H4 (cell line): ENCODE results near the gene DCTN4. TPM values are rescaled to one million over a fixed set of nuclear protein-coding genes. Genes with fewer than 3 reads are reported as not detected.
"Not testable (repeated sequence)": the region's sequence is repeated elsewhere in the genome, so short reads cannot be mapped to it uniquely, and the experiment has no call there.

Experiments used
- DNase-seq: peaks from one replicate; pipeline ENCODE4 v3.0.0-alpha.2; 2015; ENCODE audit warnings: low spot score
- total RNA-seq: library from RNA; depleted of rRNA; stranded (reverse); fragments of >200 nt; shearing (Covaris generic); gene quantifications from 2 replicates; pipeline ENCODE4 v1.2.3, GENCODE V29; 2014; rRNA removed

The DCTN4 gene
- total RNA-seq: 39.6 and 47.8 TPM in 2 replicates

DNA sequence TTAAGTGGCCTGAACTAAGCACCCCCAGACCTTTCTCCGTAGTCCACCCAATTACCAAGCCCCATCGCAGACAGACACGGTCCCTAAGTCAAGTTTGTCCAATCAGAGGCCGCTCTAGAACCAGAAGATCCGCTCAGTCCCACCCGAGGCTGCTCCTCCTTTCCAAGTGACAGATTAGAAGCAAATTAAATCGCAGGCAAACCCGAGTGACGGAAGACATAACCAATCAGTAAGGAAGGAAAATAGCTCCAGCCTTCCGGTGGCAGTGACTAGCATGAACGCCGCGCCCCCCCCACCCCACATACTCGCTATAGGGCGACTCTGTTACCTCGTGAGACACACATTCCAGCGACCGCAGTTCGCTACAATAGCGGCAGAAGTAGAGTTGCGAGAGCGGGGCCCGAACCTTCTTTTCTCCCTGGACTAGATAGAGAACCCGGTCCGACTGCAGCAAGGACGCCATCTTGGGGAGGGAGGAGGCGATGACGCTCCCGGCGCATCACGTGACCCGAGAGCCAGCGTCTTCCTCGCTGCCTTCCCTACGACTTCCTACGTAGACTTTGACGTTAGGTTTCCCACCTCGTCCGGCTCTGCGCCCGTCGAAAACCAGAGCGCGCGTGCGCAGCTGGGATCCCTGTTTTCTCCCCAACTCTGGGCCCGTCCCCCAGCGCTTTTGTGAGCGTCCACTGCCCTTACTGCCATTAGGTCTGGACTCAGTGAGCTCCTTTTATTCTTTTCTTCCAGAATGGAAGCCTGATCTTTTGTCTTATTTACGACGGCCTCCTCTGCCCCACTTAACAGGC lies at the start of gene DCTN4:
DCTN4 (minus strand) TSS at position 487 of the 803 bp plus-strand sequence; CDS start at position 463, 24 bp downstream.
- DNase-seq: peak; percentile 99

- no peak for DNase-seq
Measured at GRCh38 chr5:150804388-150804787, 45.6 kb upstream of the DCTN4 start.

- DNase-seq: peak; percentile 53
Measured at GRCh38 chr5:150801117-150801927, 42.5 kb upstream of the DCTN4 start.

GRCh38 chr5:150797384-150797783 lies 38.6 kb upstream of the DCTN4 start:
- no peak for DNase-seq

GRCh38 chr5:150794927-150795326 lies 36.1 kb upstream of the DCTN4 start:
- no peak for DNase-seq

GRCh38 chr5:150793423-150793888 lies 34.6 kb upstream of the DCTN4 start:
- not testable (repeated sequence) for DNase-seq

GRCh38 chr5:150791536-150791935 lies 32.7 kb upstream of the DCTN4 start:
- no peak for DNase-seq

DNA sequence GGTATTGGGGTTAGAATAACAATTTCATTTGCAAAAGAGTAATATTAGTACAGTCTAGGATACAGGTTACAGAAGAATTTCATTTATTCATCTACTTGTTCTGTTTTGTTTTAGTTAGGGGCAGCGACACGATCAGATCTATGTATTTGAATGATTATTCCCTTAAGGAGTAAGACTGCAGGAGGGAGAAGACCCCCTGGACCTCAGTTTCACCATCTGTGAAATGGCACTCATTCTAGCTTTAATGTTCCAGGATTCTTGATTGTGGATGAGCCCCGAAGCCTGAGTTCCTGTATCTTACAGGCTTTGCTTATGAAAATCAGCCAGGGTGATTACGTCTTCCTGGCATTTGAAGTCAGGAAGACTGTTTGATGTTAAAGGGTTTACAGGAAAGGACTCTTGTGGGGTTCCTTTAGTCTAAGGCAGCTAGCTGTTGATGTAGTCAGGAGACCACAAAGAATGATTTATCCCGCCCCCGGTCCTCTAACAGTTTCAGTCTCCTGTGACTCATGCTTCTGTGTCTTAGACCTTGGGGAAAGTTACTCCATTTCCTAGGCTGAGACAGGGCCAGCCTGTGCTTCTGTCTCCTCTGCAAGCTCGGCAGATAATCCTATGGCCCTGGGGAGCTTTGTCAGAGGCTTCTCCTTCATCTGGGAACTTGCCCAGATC lies 31.3 kb upstream of the DCTN4 start:
- peak; percentile 97 for DNase-seq

DNA sequence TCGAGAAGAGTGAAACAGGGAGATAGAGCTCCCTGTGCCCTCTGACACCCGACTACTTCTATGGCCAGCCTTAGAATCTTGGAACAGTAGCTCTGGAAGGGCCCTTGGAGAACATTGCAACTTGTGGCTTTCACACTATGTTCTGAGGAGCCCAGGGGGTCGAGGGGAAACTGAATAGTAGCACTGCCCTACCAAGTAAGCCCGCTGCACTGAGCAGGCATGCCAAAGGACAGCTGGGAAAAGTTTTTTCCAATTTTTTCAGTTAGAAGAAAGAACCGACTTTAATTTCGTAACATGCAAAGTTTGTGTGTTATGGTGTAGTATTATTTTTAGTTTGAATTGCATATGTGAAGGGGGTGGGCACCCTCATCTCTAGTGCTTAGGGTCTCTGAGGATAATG lies 30.6 kb upstream of the DCTN4 start:
- DNase-seq: no peak

- DNase-seq: no peak
Measured at GRCh38 chr5:150788977-150789376, 30.2 kb upstream of the DCTN4 start.

DNA sequence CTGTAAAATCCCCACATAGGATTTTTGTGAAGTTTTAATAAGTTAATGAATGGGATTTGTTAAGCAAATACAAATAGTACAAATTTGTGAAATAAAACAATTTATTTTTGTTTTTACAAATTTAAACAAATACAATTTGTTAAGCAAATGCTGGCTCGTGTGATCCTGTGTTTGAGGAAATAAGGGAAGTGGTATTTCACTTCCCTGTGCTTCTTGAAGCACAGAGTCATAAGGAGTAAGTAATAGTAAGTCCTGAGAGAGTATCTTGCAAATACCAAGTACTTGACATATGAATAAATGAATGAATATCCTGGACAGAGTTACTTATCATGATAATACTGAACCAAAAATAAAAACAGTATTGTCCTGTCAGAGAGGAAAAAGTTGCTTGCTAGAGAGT lies 28.8 kb upstream of the DCTN4 start:
- no peak for DNase-seq

DNA sequence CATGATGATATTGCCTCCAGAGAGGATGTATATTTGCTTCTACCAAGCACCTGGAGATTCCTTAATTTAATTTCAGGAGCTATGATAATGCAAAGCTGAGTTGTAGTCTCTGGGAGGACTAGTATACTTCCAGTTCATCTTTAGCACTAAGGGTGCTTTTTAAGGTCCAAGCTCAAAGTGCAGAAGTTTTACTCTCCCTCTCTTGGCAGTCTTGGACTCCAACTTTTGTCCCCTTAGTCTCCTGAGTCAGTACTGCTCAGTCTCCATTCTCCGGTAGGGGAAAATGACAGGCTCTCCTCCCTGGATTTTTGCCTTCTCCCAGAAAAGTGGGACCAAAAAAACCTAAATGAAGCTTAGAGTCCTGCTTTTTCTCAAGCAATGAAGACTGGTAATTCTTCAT lies 28.1 kb upstream of the DCTN4 start:
- DNase-seq: no peak

GRCh38 chr5:150785950-150786349 lies 27.1 kb upstream of the DCTN4 start:
- DNase-seq: no peak

DNA sequence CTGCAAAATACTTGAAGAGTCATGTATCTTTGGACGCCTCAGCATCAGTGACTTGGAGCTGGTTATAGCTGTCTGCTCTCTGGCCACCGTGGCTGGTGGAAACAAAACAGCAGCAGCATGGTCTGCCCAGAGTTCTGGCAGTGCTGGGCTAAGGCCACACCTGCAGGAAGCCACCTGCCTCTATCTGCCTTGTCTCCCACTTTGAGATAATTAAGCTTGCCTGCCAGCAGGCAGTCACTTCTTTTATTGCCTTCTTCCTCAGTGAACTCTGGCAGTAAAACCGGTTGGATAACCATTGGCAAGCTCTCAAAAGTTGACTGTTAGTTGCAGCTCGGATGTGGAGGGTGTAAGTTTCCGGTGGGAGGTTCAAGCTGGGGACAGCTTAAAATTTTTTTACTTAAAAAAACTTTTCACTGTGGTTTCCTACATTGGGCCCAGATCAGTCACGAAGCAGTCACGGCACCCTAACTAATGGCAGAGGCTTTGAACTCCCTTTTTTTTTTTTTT lies 24.7 kb upstream of the DCTN4 start:
- DNase-seq: peak; percentile 95

- DNase-seq: no peak
Measured at GRCh38 chr5:150782850-150783249, 24.0 kb upstream of the DCTN4 start.

DNA sequence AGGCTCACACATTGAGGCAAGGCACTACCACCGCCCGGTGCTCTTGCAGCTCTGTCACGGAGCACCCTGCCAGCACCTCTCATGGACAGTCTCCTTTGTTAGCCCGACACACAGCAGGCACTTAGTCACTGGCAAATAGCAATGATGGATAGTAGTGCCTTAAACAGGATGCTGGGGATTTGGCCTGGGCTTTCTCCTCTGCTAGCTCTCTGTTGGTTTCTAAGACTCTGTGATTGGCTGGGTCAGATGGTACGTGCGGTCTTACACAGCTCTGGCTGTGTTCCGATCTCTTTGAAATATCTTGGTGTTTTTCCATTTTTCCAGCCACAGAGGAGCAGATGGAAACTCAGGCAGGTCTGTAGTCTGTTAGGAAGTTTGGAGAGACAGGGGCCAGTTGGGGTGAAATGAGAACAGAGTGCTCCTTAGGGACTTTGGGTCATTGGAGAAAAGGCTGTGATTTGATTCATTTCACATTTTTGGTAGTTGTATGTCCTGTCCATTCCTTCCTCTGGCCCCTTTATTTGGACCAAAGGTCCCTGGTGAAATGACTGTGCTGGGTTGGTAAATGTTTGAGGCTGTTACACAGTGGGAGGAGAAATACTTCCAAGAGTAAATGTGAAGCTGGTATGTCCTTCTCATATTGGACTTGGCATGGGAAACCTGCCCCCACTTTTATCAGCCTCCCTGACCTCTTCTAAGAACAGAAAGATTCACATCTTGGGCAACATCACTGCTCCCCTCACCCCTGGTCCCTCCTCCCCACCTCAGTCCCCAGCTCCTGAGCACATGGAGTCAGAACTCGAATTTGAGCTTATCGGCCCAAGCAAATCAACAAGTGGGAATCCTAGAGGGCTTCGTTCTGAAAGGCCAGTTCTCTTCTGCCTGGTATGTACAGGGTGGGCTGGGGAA lies 23.1 kb upstream of the DCTN4 start:
- DNase-seq: peak; percentile 96

DNA sequence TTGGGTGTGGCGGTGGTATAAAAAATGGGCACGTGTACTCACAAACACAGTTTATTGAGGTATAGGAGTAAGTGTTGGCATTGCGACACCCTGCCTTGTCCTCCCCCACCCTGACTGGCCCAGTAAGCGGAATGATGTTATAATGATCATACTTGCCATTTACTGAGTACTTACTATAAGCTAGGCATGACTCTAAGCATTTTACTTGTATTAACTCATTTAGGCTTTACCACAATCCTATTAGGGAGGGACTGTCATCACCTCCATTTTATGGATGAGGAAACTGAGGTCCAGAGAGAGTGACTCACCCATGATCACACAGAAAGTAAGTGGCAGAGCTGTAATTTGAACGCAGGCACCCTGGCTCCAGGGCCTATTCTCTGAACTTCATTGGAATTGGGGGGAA lies 22.0 kb upstream of the DCTN4 start:
- DNase-seq: peak; percentile 45

DNA sequence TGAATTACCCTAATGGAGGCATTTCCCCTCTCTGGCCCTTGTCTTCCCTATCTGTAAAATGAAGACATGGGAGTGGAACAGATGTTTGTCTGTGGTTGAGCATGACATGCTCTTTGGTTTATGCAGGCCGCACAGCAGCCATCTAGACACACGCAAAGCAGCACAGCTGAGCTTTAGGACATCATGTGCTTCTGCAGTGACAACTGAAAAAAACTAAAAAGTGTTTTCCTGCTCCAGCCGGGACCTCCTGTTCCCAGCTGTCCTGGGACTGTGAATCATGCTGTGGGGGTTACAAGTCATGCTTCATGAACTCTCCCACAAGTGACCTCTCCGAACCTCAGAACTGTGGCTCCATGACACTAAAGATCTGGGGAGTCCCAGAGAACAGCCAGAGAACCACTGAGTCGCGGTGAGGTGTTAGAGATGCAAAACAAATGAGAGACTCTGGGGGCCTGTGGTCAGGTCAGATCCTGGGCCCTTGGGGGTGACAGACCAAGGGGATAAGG lies 21.4 kb upstream of the DCTN4 start:
- peak; percentile 67 for DNase-seq

DNA sequence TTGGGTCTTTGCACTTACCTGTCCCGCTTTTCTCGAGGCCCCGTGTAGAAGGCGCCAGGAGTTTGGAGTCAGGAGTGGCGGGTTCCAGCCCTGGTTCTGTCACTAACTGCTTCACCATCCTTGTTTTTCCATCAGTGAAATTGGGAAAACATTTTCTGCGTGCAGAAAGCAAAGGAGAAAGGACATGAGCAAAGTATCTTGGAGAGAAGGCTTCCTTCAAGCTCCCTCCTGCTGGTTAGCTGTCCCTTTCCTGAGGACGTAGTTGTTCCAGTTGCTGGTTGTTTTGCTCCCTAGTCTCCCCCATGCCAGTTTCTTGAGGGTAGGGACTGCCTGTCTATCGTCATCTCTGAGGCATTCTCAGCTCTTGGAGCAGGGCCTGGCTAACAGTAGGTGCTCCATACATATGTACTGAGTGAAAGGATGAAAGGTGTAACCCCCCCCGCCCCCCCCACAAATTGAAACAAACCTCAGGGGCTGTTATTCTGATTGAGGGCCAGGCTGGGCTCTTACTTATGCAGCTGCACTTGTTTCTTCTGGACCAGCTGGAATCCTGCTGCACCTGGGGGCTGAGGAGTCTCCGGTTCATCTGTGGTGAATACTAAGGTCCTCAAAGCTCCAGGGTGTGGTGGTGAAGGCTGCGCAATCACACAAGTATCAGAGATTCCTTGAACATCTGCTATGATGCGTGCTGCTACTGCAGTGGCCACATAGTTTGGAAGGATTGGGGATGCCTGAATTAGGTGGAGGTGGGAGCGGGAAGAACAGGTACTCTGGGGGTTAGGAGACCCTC lies 20.8 kb upstream of the DCTN4 start:
- peak; percentile 21 for DNase-seq
